Testis (tissue), 2 donors: ENCODE results near the gene GRAMD1A.

ENCODE experiments used
- CTCF ChIP-seq, 3 experiments: fragments of 450-650 bp in 2 of 3; fragments of 200-600 bp in 1 of 3; sonication (generic) in 1 of 3; IDR thresholded peaks; one replicate each; pipeline ENCODE4 v1.5.1; 2016 to 2019; ENCODE audit warnings: antibody characterized with exemption in 3 of 3, mild to moderate bottlenecking in 2 of 3, moderate library complexity in 1 of 3
- POLR2A ChIP-seq: fragments of 450-650 bp; IDR thresholded peaks from one replicate; pipeline ENCODE4 v1.6.1; 2017; ENCODE audit warnings: antibody characterized with exemption, mild to moderate bottlenecking, moderate library complexity

- TF ChIP-seq POLR2A, result no peak
- TF ChIP-seq CTCF (IDR thresholded peaks at IDR 0.05), result no peak
Measured at GRCh38 chr19:34994286-34994642, 5.9 kb upstream of the GRAMD1A start.
